ENCODE results near the gene LOXHD1.

Gene LOXHD1

GRCh38 chr18:46445522-46446313 is 211.3 kb downstream of the LOXHD1 start:
- no peak for DNase-seq
- no peak overlapping the region for H2BK5ac ChIP-seq (ENCODE audit: low read depth, low read length, poor library complexity, severe bottlenecking)
- no peak overlapping the region for H3K4ac ChIP-seq (ENCODE audit: low read depth in 1 of 2, low read length in 2 of 2)
- H2BK12ac ChIP-seq (ENCODE audit: low read length in 2 of 2): no peak overlapping the region
- H3K9ac ChIP-seq (ENCODE audit: low read length): no peak overlapping the region
- peaks cover 0 to 3% of the 10 kb centered on the region in 2 experiments for H3K27me3 ChIP-seq (ENCODE audit: control insufficient read depth in 1 of 2, insufficient read depth in 1 of 2, low read length in 2 of 2)
- peaks cover 9% of the 10 kb centered on the region for H3K9me3 ChIP-seq (ENCODE audit: control insufficient read depth, low read length)
- no peak overlapping the region for H2AK5ac ChIP-seq (ENCODE audit: low read length, severe bottlenecking)
- H4K8ac ChIP-seq (ENCODE audit: low read length): no peak overlapping the region
- H3K27ac ChIP-seq (ENCODE audit: low read length, poor library complexity, severe bottlenecking): no peak overlapping the region
- H3K36me3 ChIP-seq (ENCODE audit: control insufficient read depth in 1 of 2, insufficient read depth in 2 of 2, low read depth in 1 of 2, low read length in 2 of 2): no peaks in the 10 kb centered on the region
- no peaks in the 10 kb centered on the region for H3K79me1 ChIP-seq (replicated peaks; ENCODE audit: low read length, poor library complexity, severe bottlenecking)
- no peak overlapping the region for H4K91ac ChIP-seq (ENCODE audit: low read length)
- no peak overlapping the region for H3K23ac ChIP-seq (ENCODE audit: low read length in 2 of 2)
- no peaks in the 10 kb centered on the region for H3K4me1 ChIP-seq (ENCODE audit: control insufficient read depth, insufficient read depth, low read depth, low read length)
- H3K4me3 ChIP-seq (ENCODE audit: insufficient read depth in 1 of 2, low read depth in 1 of 2, low read length in 2 of 2): no peak overlapping the region
- H2BK15ac ChIP-seq (ENCODE audit: low read depth, poor library complexity, severe bottlenecking): no peak overlapping the region
- H2BK120ac ChIP-seq (ENCODE audit: low read depth, low read length): no peak overlapping the region
- no peak overlapping the region for H3K18ac ChIP-seq (ENCODE audit: low read depth in 1 of 2, low read length in 2 of 2)
- H3K4me2 ChIP-seq (ENCODE audit: low read length, poor library complexity, severe bottlenecking): no peak overlapping the region
- WGBS: 80% methylated on average over 1 of the region's 3 CpGs
- no peak overlapping the region for H3K14ac ChIP-seq (ENCODE audit: low read length in 2 of 2)
- H2AFZ ChIP-seq (ENCODE audit: low read depth, low read length): no peak overlapping the region

DNA sequence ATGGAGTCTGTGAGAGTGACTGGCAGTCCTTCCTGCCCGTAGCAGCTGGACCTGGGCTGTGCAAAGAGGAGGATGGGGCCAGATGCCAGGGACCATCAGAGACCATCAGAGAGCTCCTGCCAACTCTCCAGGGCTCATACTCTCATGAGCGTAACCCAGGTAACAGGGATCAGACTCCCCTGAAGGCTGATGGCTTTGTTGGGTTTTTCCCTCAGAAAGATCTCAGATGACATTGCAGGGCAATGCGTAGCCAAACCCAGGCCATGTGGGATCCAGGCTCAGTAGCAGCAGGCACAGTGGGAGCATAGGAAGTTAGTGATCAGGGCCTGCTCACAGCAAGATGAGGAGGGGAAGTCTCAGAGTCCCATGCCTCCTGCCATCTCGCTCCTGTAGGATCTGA is 218.0 kb downstream of the LOXHD1 start:
- Histone ChIP-seq H4K8ac (ENCODE audit: low read length) (no peak overlapping the region), H3K36me3 (ENCODE audit: control insufficient read depth in 1 of 2, insufficient read depth in 2 of 2, low read depth in 1 of 2, low read length in 2 of 2) (no peaks in the 10 kb centered on the region), H3K4ac (ENCODE audit: low read depth in 1 of 2, low read length in 2 of 2) (no peak overlapping the region), H3K9me3 (ENCODE audit: control insufficient read depth, low read length) (no peaks in the 10 kb centered on the region), H3K4me1 (ENCODE audit: control insufficient read depth, insufficient read depth, low read depth, low read length) (no peaks in the 10 kb centered on the region), H2BK120ac (ENCODE audit: low read depth, low read length) (no peak overlapping the region), H3K14ac (ENCODE audit: low read length in 2 of 2) (no peak overlapping the region), H2BK15ac (ENCODE audit: low read depth, poor library complexity, severe bottlenecking) (no peak overlapping the region), H3K79me1 (replicated peaks; ENCODE audit: low read length, poor library complexity, severe bottlenecking) (no peaks in the 10 kb centered on the region), H3K18ac (ENCODE audit: low read depth in 1 of 2, low read length in 2 of 2) (no peak overlapping the region), H3K9ac (ENCODE audit: low read length) (no peak overlapping the region), H3K27me3 (ENCODE audit: control insufficient read depth in 1 of 2, insufficient read depth in 1 of 2, low read length in 2 of 2) (no peaks in the 10 kb centered on the region), H3K23ac (ENCODE audit: low read length in 2 of 2) (no peak overlapping the region), H2AK5ac (ENCODE audit: low read length, severe bottlenecking) (no peak overlapping the region), H2BK12ac (ENCODE audit: low read length in 2 of 2) (no peak overlapping the region), H3K4me3 (ENCODE audit: insufficient read depth in 1 of 2, low read depth in 1 of 2, low read length in 2 of 2) (no peak overlapping the region), H4K91ac (ENCODE audit: low read length) (no peak overlapping the region), H3K4me2 (ENCODE audit: low read length, poor library complexity, severe bottlenecking) (no peak overlapping the region), H2BK5ac (ENCODE audit: low read depth, low read length, poor library complexity, severe bottlenecking) (no peak overlapping the region), H3K27ac (ENCODE audit: low read length, poor library complexity, severe bottlenecking) (no peak overlapping the region), H2AFZ (ENCODE audit: low read depth, low read length) (no peak overlapping the region)
- DNase-seq: no peak
- 89% methylated on average over 4 of the region's 4 CpGs for WGBS

GRCh38 chr18:46437061-46437460 is 220.0 kb downstream of the LOXHD1 start:
- no peaks in the 10 kb centered on the region for H3K4me1 ChIP-seq (ENCODE audit: control insufficient read depth, insufficient read depth, low read depth, low read length)
- no peak overlapping the region for H2BK12ac ChIP-seq (ENCODE audit: low read length in 2 of 2)
- WGBS: 82% methylated on average over 5 of the region's 5 CpGs
- H3K23ac ChIP-seq (ENCODE audit: low read length in 2 of 2): no peak overlapping the region
- H2BK15ac ChIP-seq (ENCODE audit: low read depth, poor library complexity, severe bottlenecking): no peak overlapping the region
- H3K79me1 ChIP-seq (replicated peaks; ENCODE audit: low read length, poor library complexity, severe bottlenecking): no peaks in the 10 kb centered on the region
- no peak overlapping the region for H4K8ac ChIP-seq (ENCODE audit: low read length)
- H2AFZ ChIP-seq (ENCODE audit: low read depth, low read length): no peak overlapping the region
- DNase-seq: no peak
- H3K4me2 ChIP-seq (ENCODE audit: low read length, poor library complexity, severe bottlenecking): no peak overlapping the region
- no peaks in the 10 kb centered on the region for H3K36me3 ChIP-seq (ENCODE audit: control insufficient read depth in 1 of 2, insufficient read depth in 2 of 2, low read depth in 1 of 2, low read length in 2 of 2)
- no peak overlapping the region for H3K18ac ChIP-seq (ENCODE audit: low read depth in 1 of 2, low read length in 2 of 2)
- H2BK5ac ChIP-seq (ENCODE audit: low read depth, low read length, poor library complexity, severe bottlenecking): no peak overlapping the region
- H3K4ac ChIP-seq (ENCODE audit: low read depth in 1 of 2, low read length in 2 of 2): no peak overlapping the region
- H4K91ac ChIP-seq (ENCODE audit: low read length): no peak overlapping the region
- no peak overlapping the region for H3K4me3 ChIP-seq (ENCODE audit: insufficient read depth in 1 of 2, low read depth in 1 of 2, low read length in 2 of 2)
- H3K14ac ChIP-seq (ENCODE audit: low read length in 2 of 2): no peak overlapping the region
- H3K9me3 ChIP-seq (ENCODE audit: control insufficient read depth, low read length): no peaks in the 10 kb centered on the region
- H3K27me3 ChIP-seq (ENCODE audit: control insufficient read depth in 1 of 2, insufficient read depth in 1 of 2, low read length in 2 of 2): no peaks in the 10 kb centered on the region
- no peak overlapping the region for H2AK5ac ChIP-seq (ENCODE audit: low read length, severe bottlenecking)
- H3K9ac ChIP-seq (ENCODE audit: low read length): no peak overlapping the region
- no peak overlapping the region for H3K27ac ChIP-seq (ENCODE audit: low read length, poor library complexity, severe bottlenecking)
- H2BK120ac ChIP-seq (ENCODE audit: low read depth, low read length): no peak overlapping the region

GRCh38 chr18:46436621-46437020 is 220.4 kb downstream of the LOXHD1 start:
- no peak overlapping the region for H3K4me2 ChIP-seq (ENCODE audit: low read length, poor library complexity, severe bottlenecking)
- H3K4ac ChIP-seq (ENCODE audit: low read depth in 1 of 2, low read length in 2 of 2): no peak overlapping the region
- no peak overlapping the region for H2AK5ac ChIP-seq (ENCODE audit: low read length, severe bottlenecking)
- no peak overlapping the region for H3K23ac ChIP-seq (ENCODE audit: low read length in 2 of 2)
- H3K79me1 ChIP-seq (replicated peaks; ENCODE audit: low read length, poor library complexity, severe bottlenecking): no peaks in the 10 kb centered on the region
- no peak overlapping the region for H2BK120ac ChIP-seq (ENCODE audit: low read depth, low read length)
- no peak overlapping the region for H3K14ac ChIP-seq (ENCODE audit: low read length in 2 of 2)
- no peak overlapping the region for H2BK12ac ChIP-seq (ENCODE audit: low read length in 2 of 2)
- H2BK15ac ChIP-seq (ENCODE audit: low read depth, poor library complexity, severe bottlenecking): no peak overlapping the region
- H3K4me1 ChIP-seq (ENCODE audit: control insufficient read depth, insufficient read depth, low read depth, low read length): no peaks in the 10 kb centered on the region
- H3K4me3 ChIP-seq (ENCODE audit: insufficient read depth in 1 of 2, low read depth in 1 of 2, low read length in 2 of 2): no peak overlapping the region
- H3K27me3 ChIP-seq (ENCODE audit: control insufficient read depth in 1 of 2, insufficient read depth in 1 of 2, low read length in 2 of 2): peaks cover 0 to 4% of the 10 kb centered on the region in 2 experiments
- H3K27ac ChIP-seq (ENCODE audit: low read length, poor library complexity, severe bottlenecking): no peak overlapping the region
- no peak overlapping the region for H2AFZ ChIP-seq (ENCODE audit: low read depth, low read length)
- no peaks in the 10 kb centered on the region for H3K9me3 ChIP-seq (ENCODE audit: control insufficient read depth, low read length)
- H4K8ac ChIP-seq (ENCODE audit: low read length): no peak overlapping the region
- H3K18ac ChIP-seq (ENCODE audit: low read depth in 1 of 2, low read length in 2 of 2): no peak overlapping the region
- H4K91ac ChIP-seq (ENCODE audit: low read length): no peak overlapping the region
- DNase-seq: no peak
- no peak overlapping the region for H3K9ac ChIP-seq (ENCODE audit: low read length)
- no peaks in the 10 kb centered on the region for H3K36me3 ChIP-seq (ENCODE audit: control insufficient read depth in 1 of 2, insufficient read depth in 2 of 2, low read depth in 1 of 2, low read length in 2 of 2)
- H2BK5ac ChIP-seq (ENCODE audit: low read depth, low read length, poor library complexity, severe bottlenecking): no peak overlapping the region
- WGBS: 75% methylated on average over 1 of the region's 2 CpGs

Measured in mesenchymal stem cell (in vitro differentiated cells and primary cell).